NCI-H748 (cell line): ENCODE results near the gene KRT14.
"Not testable (repeated sequence)": the region's sequence is repeated elsewhere in the genome, so short reads cannot be mapped to it uniquely, and the experiment has no call there.

ENCODE experiments used
- DNase-seq: peaks from one replicate; lab custom pipeline; 2025; ENCODE audit not compliant: unreplicated experiment; lab: John Stamatoyannopoulos, UW

Gene KRT14

DNA sequence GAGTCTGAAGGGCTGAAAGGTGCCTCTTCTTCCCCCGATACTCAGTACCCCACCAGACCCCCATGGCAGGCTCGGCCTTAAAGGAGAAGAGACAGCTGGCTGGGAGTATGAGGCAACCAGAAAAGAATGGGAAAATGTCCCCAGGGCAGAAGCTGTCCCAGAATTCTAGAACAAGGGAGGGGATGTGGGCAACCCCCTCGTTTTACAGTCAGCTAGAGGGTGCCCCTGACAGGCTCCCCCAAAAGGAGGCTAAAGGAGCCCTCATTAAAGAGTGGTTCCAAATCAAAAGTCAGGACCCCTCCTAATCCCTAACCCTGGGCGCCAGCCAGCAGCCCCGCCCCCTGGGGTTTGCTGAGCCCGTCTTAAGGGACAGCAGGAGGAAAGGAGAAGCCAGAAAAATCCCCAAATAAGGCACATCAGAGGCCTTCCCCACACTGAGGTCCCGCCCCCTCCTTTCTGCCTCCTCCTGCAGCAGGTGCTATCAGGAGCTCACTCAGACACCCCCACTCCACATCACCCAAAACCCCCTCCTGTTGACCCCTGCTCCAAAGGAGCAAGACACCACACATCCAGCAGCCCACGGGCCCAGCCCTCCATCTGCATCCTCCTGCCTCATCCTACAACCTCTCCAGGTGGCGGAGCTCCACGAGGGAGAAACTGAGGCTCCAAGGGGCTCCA, 36.6 kb upstream of the KRT14 start:
- DNase-seq, result not testable (repeated sequence)

DNA sequence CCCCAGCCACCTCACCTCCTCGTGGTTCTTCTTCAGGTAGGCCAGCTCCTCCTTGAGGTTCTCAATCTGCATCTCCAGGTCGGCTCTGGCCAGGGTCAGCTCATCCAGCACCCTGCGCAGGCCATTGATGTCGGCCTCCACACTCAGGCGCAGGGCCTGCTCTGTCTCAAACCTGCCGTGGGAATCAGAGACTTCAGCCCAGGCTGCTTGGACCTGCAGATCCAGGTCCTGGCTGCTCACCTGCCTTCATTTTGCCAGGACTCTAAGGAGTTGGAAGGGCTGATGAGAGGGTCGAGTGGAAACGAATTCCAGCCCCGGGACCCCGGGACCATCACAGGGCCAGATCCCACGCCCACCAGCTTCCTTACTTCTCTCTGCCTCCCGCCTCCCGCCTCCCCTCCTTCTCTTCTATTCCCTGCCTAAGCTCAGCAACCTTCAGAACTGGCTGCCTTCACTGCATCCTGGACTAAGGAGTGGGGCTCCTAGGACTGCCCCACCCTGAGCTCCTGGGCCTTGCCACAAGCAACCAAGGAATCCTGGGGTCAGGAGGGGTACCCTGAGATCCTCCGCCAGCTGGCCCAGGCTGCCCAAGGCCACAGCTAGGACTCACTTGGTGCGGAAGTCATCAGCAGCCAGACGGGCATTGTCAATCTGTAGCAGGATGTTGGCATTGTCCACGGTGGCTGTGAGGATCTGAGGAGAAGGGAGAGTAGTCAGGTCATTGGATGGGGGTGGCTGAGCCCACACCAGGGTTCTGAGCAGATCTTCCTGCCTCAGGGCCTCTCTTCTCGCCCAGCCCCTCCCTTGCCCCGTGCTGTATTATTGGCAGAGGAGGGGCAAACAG, 35.9 kb upstream of the KRT14 start:
- DNase-seq, result not testable (repeated sequence)

DNA sequence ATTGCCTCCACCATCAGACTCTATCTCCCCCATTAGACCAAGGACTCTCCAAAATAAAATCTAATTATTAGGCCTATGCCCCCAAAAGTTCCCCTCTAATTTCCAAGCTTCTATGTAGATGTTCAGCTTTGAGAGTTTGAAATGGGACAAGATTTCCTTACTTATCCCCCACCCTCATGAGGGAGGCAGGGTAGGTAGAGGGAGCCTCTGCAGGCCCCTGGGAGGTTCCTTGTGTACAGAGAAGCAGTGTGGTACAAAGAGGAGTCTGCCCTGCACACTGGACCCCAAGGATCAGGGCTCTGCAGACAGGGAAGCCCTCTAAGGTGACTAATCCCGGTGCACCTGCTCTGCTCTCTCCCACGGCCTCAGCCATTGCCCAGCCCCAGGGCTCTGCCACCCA, 35.2 kb upstream of the KRT14 start:
- DNase-seq, result no peak

DNA sequence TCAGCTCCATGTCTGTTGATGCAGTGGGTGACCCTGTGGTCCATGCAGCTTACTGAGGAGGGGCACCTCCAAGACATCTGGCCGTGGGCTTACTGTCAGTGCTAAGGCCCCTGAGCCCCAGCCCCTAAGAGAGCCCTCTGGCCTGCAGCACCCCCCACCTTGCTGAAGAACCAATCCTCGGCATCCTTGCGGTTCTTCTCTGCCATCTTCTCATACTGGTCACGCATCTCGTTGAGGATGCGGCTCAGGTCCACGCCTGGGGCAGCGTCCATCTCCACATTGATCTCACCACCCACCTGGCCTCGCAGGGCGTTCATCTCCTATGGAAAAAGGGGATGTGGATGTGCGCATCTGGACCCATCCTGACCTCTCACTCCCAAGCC, 34.7 kb upstream of the KRT14 start:
- not testable (repeated sequence) for DNase-seq

DNA sequence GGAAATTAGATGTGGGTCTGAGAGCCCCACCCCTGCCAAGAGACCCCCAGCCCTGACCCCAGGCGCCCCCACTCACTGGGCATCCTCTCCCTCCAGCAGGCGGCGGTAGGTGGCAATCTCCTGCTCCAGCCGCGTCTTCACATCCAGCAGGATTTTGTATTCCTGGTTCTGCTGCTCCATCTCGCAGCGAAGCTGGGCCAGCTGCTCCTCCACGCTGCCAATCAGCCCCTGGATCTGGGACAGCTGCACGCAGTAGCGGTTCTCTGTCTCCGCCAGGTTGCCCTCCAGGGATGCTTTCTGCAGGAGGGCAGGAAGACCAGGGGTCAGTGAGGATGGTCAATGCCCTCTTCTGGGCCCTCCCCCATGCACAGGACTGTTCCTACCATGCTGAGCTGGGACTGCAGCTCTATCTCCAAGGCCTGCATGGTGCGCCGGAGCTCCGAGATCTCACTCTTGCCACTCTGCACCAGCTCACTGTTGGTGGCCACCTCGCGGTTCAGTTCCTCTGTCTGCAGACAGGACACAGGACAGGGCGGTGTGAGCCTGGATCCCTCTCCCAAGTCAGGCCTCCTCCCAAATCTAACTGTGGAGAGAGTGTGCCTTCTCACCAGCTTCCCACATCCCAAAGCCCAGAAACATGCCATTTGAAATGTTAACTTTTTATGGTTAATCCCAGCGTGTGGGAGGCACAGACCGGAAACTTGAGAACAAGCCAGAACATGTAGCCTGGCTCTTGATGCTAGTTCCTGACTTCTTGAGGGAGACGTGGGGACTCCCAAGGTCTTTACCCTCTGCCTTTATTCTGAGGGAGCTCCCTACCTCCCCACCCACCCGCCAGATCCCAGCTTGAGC, 34.1 kb upstream of the KRT14 start:
- no peak for DNase-seq

DNA sequence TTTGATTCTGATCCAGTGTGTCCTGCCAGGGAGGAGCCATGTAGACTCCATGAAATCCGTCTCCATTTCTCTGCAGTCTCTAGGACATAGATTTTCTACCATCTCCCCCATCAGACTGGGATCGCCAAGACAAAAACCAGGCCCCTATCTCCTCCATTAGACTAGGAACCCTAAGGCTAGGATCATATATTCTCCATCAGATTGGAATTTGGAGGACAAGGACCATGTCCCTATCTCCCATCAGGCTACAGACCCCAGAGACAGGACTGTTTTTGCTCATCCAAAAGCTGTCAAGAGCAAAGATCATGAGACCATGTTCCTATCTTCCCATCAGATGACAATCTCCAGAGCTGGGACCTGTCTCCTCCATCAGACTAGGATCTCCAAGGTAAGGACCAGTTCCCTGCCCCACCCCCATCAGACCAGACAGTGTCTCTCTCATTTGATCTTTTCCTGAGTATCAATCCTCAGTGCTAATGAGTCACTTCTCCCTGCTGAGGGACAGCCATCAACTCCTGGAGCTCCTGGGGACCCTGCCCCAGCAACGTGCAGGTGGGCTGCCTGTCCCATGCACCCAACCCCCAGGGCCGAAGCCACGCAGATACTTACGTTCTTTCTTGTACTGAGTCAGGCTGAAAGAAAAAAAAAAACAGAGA, 33.4 kb upstream of the KRT14 start:
- not testable (repeated sequence) for DNase-seq

DNA sequence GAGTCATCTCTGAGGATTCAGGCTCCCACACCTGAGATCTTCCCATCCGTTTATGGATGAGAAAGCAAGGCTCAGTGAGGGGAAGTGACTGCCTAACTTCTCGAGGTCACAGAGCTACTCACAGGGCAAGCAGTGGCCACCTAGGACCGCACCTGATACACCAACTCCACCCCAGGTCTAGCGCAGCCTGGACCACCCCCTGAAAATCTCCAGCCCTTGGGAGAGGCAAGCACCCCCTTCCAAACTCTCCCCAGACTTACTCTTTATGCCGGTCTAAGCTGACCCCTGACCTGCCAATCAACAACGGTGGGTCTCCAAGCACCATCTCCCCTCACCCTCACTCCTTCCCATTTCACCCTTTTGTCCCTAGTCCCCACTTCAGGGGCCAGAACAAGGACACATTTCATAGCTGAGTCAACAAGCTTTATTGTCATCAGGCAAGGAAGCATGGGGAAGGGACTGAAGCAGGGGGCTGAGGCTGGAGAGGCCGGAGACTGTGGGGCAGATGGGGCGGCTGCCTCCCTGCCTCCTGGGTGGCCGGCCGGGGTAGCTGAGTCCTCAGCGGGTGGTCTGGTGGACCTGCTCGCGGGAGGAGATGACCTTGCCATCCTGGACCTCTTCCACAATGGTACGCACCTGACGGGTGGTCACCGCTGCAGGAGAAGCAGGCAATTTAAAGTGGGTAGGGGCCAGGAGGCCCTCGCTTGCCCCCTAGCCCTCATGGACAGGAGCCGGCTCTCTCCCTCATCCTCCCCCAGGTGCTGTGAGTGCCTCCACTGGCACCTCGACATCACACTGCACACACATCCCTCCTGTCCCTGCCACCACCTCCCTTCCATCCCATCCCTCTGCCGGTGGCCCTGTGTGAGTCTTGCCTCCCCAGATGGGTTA, 32.6 kb upstream of the KRT14 start:
- no peak for DNase-seq

DNA sequence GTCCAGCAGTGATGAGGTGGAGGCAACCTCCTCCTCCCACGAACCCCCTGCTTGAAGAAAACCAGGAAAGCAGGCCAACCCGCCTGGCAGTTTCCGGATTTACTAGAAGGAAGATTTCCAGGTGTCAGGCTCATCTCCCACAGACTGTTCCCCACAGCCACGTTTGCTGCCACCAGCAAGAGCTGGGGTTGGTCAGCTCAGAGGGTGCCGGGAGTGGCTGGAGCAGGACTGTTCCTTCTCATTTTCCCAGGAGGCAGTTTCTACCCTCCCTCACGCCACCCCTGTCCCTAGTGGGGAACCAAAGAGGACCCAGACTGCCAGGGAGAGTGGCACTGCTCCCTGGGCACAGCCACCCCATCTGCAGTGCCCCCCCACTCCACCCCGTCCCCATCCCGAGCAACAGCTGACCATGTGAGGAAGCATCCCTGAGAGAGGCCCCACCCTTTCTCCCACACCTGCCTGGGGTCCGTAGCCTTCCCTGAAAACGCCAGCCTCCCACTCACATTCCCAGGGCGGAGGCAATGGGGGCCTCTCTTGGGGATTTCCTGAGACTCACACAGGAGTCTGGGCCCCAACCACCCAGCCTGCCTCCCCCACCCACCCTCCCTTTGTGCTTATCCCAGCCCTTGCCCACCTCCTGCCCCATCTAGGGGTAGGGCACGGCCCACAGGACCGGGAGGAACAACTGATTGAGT, 31.8 kb upstream of the KRT14 start:
- DNase-seq, result no peak

DNA sequence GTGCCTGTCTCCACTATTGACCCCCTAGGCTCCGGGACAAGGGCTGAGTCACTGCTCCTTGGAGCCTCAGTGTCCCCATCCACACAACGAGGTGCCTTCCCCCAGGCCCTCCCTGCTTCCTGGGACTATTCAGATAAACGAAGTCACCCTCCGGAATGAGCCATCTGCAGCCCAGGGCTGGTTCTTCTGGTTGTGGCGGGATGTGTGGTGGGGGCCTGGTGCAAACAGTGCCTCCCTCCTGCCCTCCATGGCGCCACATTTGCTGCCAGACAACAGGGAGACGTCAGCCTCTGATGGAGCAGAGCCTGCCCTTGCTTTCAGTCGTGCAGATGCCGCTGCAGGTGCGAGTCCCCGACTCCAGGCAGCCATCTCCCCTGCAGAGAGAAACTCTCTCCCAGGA, 31.0 kb upstream of the KRT14 start:
- no peak for DNase-seq

DNA sequence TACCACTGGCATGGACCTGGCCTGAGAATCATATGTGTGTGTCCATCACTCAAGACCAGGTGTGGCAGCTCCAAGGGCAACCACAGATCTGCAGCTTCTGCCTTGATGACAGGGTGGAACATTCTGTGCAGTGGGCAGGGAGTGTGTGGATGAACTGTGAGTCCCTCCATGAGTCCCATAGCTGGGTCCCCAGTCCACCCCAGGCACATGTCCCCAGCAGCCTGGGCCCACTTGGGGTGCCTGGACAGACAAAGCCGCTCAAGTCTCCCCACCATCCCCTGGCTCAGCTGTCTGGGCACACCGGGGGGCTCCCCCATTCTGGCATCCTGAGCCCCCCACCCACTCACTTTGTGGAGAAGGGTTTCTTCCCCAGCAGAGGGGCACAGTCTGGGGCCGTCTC, 30.4 kb upstream of the KRT14 start:
- DNase-seq, result no peak

DNA sequence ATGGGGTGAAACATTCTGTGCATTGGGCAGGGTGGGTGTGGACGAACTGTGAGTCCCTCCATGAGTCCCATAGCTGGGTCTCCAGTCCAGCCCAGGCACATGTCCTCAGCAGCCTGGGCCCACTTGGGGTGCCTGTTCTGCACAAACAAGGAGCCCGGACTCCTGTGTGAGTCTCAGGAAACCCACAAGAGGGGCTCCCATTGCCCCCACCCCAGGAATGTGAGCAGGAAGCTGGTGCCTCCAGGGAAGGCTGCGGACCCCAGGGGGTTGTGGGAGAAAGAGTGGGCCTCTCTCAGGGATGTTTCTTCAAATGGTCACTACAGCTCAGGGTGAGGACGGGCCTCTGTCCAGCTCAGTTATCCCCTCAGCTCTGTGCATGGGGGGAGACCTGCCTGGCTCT, 29.8 kb upstream of the KRT14 start:
- DNase-seq, result not testable (repeated sequence)

DNA sequence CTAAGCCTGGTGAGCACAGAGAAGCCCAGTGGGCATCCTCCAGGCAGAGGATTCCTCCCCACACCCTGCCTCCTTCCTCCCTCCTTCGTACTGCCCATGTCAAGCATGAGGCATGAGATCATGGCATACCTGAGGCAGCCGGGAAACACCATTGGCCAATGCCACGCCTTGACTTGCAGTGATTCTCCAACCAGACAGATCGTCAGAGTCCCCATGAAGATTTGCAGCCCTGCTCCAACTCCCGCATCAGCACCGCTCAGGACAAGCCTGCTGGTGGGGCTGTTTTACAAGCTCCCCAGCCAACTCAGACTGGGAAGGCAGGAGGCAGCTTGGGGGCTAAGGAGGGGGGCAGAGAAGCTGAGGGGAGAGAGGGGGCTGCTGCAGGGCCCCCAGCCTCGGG, 28.8 kb upstream of the KRT14 start:
- peak; percentile 22 for DNase-seq

DNA sequence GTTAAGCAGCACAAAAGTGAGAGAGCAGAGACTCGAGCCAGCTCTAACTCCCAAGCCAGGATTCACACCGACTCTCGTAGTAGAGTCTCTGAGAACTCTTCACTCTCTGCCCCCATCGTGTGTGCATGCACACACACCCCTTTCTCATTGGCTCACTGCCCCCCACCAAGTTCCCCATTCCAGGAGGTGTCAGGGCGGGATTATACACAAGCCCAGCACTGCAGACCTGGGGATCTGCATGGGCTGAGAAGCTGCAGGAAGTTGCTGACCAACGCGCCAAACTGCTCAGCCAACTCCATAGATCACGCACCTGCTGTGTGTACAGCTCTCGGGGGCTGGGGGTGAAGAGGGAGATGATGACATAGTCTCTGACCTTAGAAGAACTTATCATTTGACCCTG, 28.1 kb upstream of the KRT14 start:
- DNase-seq, result not testable (repeated sequence)

DNA sequence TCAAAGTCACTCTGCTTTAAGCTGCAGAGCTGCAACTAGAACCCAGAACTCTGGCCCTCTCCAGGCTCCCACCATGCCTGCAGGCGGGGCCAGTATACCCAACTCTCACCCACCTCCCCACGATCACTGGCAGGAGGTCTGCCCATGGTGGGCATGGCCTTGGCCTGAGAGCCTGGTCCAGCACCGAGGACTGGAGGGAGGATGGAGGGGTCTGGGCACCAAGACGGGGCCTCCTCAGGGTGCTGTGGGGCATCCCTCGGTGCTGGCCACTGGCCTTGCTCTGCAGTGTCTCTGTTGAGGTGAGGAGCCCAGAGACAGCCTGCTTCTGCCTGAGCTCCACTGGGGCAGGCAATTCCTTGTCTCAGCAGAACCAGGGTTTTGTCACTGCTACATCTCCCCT, 27.4 kb upstream of the KRT14 start:
- no peak for DNase-seq

DNA sequence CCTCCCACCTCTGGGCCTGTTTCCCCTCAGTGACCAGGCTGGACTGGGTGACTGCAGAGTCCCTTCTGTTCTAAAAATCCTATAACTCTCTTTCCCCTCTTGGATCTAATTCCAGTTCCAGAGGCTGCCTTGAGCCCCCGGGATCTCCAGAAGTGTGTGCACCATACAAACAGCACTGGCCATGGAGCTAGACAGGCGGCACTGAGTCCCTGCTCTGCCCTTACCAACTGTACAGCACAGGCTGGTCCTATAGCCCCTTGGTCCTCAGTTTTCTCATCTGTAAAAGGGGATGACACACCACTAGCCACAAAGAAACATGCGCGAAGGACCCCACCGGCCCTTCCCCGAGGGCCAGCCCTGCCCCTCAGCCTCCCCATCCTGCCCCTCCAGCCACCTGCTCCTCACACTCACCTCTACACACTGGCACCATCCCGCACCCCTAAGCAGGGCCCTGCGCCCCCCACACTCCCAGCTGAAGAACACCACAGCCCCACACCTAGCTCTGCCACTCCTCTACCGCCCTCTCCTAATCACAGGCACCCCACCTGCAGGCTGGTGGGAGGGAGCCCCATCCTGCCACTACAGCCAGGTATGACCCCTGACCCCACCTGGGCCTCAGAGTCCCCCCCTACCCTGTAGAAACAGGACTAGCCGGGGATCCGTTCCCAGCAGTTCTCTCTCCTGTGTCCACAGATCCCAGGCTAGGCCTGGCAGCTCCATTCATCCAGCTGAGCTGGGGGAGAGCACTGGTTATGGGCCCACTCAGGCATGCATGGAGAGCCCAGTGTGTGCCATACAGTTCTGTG, 26.8 kb upstream of the KRT14 start:
- no peak for DNase-seq

DNA sequence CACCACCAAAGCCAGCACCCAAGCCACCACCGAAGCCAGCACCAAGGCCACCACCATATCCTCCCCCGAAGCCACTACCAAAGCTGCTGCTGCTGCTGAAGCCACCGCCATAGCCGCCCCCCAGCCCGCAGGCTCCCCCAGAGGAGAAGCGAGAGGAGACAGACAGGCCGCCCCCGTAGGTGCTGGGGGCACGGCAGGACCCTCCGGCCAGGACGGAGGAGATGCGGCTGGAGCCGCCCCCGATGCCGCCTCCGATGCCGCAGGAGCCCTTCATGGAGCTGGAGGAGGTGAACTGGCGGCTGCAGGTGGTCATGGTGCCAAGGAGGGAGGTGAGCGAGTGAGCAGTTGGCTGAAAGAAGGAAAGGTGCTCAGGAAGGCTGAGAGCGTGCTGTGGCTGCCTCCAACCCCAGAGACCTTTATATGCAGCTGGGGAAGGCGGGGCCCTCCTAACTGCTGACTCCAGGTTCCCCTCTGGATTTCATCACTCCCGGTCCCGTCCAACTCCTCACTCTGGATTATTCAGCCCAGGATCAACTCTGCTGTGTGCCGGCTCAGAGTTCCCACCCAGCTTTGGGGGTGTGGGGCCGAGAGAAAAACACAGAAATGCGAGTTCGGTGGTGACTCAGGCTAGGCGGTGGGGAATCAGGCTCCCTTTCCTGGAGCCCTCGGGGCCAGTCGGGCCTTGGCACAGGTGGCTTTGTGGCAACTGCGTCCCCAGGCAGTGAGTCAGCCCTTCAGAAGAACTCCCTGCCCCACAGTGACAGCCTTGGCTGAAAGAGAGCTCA, 25.9 kb upstream of the KRT14 start, which contains the start of gene KRT16:
KRT16 (minus strand) TSS at position 392 of the 785 bp plus-strand sequence; CDS start at position 313, 79 bp downstream.
- DNase-seq, result not testable (repeated sequence)

DNA sequence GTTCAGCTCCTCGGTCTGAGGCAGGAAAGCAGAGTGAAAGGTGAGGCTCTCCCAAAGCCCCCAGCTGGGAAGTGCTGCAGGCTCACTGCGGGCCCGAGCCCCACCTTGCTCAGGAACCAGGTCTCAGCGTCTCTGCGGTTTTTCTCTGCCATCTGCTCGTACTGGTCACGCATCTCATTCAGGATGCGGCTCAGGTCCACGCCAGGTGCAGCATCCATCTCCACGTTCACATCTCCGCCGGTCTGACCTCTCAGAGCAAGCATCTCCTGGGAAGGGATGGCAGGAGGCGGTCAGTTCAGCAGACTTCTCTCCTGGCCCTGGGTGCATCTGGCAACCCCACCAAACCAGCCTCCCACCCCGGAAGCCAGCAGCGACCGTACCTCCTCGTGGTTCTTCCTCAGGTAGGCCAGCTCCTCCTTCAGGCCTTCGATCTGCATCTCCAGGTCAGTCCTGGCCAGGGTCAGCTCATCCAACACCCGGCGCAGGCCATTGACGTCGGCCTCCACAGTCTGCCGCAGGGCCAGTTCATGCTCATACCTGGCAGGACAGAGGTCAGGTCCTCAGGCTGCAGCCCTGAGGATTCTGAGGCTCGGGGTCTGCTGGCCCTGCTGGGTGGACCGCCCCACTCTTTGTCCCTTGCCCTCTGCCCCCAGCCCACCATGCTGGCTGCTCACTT, 24.4 kb upstream of the KRT14 start:
- DNase-seq, result no peak
